ENCODE results near the gene MLLT3.

GRCh38 chr9:20310024-20310423 lies 312.3 kb downstream of the MLLT3 start:
- TF ChIP-seq CTCF (IDR thresholded peaks at IDR 0.05) = no peak
- TF ChIP-seq POLR2A (IDR thresholded peaks at IDR 0.05) = no peak

Data from uterus (tissue), 2 donors.